Kidney epithelial cell (primary cell): ENCODE measurements around the gene UBAC2. TPM values are rescaled to one million over a fixed set of nuclear protein-coding genes. Genes with fewer than 3 reads are reported as not detected.
"Not testable (repeated sequence)": the region's sequence is repeated elsewhere in the genome, so short reads cannot be mapped to it uniquely, and the experiment has no call there.

Experiments used
- DNase-seq: peaks from one replicate; pipeline ENCODE4 v3.0.0-alpha.2; 2010; ENCODE audit warnings: low read depth
- H3K27me3 ChIP-seq: 2 replicates; pipeline ENCODE4 v1.6.0; 2011; ENCODE audit warnings: low read length; ENCODE audit not compliant: control insufficient read depth, insufficient read depth
- H3K36me3 ChIP-seq: 2 replicates; pipeline ENCODE4 v1.5.1; 2011; ENCODE audit warnings: low read length; ENCODE audit not compliant: control insufficient read depth, insufficient read depth
- H3K4me3 ChIP-seq: 2 replicates; pipeline ENCODE4 v1.5.1; 2011; ENCODE audit warnings: low read depth, mild to moderate bottlenecking, control low read depth, low read length
- total RNA-seq: library from RNA; depleted of rRNA; stranded (reverse); fragments of >200 nt; gene quantifications from 2 replicates; pipeline ENCODE4 v1.2.3, GENCODE V29; 2015
- TF ChIP-seq, protein P1 (sequence below): IDR thresholded peaks from 2 replicates; pipeline ENCODE4 v1.5.1; 2011; ENCODE audit warnings: mild to moderate bottlenecking, moderate library complexity, low read length, control low read depth, inconsistent platforms; ENCODE audit not compliant: insufficient read depth, poor library complexity, severe bottlenecking

UBAC2 gene
- total RNA-seq, 1 donor from 2014 or later = 83.6 TPM

DNA sequence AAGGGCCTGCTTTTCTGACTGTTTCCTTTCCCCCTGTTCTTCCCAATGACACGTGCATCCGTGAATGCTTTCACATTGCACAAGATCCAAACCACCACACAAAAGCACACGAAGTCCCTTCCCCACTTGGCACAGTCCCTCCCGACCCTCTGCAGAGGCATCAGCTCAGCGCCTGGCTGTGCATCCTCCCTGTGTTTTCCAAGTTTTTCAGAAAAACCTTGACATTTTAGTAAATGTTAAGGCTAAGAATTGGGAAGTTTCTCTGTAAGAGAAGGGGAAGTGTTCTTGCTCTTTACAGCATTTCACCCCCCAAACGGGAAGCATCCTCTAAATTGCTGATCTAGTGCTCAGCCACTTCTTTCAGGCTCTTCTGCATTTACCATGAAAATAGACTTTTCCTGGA is 206.1 kb downstream of the UBAC2 start:
- no peaks in the 10 kb centered on the region for H3K36me3 ChIP-seq
- DNase-seq = no peak
- TF ChIP-seq, protein P1, sequence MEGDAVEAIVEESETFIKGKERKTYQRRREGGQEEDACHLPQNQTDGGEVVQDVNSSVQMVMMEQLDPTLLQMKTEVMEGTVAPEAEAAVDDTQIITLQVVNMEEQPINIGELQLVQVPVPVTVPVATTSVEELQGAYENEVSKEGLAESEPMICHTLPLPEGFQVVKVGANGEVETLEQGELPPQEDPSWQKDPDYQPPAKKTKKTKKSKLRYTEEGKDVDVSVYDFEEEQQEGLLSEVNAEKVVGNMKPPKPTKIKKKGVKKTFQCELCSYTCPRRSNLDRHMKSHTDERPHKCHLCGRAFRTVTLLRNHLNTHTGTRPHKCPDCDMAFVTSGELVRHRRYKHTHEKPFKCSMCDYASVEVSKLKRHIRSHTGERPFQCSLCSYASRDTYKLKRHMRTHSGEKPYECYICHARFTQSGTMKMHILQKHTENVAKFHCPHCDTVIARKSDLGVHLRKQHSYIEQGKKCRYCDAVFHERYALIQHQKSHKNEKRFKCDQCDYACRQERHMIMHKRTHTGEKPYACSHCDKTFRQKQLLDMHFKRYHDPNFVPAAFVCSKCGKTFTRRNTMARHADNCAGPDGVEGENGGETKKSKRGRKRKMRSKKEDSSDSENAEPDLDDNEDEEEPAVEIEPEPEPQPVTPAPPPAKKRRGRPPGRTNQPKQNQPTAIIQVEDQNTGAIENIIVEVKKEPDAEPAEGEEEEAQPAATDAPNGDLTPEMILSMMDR = no peak
- H3K4me3 ChIP-seq = no peak overlapping the region
- H3K27me3 ChIP-seq = peaks cover 2% of the 10 kb centered on the region

DNA sequence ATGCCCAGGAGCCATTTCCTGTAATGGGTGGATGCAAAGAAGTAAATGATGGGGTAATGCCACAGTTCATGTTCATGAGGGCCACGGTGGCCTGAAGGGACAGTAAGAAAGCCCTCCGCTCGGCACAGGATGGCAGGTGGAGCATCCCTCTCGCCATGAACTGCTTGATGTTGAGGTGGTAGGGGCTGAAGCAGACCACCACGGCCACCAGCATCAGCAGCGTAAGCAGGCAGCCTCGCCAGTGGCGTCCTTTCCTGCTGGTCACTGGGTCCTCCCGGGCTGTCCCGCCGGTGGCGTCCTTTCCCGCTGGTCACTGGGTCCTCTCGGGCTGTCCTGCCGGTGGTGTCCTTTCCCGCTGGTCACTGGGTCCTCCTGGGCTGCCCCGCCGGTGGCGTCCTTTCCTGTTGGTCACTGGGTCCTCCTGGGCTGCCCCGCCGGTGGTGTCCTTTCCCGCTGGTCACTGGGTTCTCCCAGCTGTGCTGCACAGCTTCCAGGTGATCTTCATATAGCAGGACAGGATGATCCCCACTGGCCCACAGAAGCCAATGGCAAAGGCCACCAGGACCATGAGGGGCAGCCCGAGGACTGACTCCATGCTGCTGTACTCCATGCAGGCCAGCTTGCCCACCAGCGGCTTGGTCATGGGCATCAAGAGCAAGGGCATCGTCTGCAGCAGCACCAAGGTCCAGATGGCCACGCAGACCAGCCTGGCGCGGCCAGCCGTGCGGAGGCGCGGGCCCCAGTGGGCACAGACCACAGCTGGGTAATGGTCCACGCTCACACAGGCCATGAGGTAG is 207.4 kb downstream of the UBAC2 start:
- Histone ChIP-seq H3K4me3 (no peak overlapping the region), H3K27me3 (peaks cover 2% of the 10 kb centered on the region), H3K36me3 (no peaks in the 10 kb centered on the region)
- TF ChIP-seq, protein P1 = no peak
- no peak for DNase-seq

DNA sequence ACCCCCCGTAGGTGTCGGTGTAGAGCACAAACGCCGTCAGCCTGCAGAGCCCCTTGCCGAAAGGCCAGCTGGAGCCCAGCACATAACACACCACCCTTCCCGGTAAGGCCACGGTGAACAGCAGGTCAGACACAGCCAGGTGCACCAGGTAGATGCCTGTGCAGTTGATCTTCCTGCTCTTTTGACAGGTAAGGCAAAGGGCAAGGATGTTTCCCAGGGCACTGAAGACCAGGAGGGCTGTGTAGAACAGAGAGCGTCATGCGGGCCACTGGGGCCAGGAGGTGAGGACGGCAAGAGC is 208.0 kb downstream of the UBAC2 start:
- Histone ChIP-seq H3K27me3 (peaks cover 2% of the 10 kb centered on the region), H3K36me3 (no peaks in the 10 kb centered on the region), H3K4me3 (no peak overlapping the region)
- DNase-seq = no peak
- TF ChIP-seq, protein P1 = no peak

DNA sequence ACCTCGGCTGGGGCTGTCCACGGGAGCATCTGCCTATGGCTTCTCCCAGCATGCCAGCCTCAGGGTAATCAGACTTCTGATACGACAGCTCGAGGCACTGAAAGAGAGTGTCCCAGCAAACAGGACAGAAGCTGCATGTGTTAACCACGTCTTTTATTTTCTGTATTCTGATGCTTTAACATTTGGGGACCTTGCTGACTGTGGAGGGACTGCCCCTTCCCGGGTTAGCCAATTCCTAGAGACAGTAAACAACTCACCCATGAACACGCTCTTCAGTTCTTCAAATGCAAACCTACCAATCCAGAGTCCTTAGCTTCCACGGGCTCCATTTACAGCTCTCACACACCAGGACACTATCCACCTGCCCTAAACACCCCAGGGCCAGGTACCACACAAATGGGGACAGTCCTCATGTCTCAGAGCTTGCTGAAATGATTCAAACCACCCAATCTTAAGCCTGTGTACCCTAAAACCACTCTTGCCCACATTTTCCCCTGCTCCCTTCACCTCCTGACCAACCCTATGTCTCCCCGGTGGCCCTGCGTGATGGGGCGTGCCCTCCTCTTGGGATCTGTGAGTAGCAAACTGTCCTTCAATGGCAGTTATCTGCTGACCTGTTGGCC is 208.9 kb downstream of the UBAC2 start:
- not testable (repeated sequence) for DNase-seq, H3K27me3 ChIP-seq, H3K4me3 ChIP-seq, H3K36me3 ChIP-seq

DNA sequence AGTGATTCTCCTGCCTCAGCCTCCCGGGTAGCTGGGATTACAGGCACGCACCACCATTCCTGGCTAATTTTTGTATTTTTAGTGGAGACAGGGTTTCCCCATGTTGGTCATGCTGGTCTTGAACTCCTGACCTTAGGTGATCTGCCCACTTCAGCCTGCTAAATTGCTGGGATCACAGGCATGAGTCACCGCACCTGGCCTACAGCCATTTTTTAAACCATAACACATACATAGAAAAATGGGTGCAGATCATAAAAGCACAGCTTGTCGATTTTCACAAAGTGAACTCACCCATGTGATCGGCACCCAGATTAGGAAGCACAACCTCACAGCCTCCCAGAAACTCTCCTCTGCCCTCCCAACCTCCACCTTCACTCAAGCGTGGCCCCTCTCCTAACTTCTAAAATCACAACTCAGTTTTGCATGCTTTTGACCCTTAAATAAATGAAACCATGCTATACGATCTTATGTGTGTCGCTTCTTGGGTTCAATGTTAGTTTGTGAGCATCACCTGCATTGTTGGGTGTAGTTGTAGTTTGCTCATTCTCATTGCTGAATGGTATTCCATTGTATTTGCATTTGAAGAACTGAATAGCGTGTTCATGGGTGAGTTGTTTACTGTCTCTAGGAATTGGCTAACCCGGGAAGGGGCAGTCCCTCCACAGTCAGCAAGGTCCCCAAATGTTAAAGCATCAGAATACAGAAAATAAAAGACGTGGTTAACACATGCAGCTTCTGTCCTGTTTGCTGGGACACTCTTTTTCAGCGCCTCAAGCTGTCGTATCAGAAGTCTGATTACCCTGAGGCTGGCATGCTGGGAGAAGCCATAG is 210.2 kb downstream of the UBAC2 start:
- H3K4me3 ChIP-seq, DNase-seq, H3K27me3 ChIP-seq, H3K36me3 ChIP-seq: not testable (repeated sequence)

DNA sequence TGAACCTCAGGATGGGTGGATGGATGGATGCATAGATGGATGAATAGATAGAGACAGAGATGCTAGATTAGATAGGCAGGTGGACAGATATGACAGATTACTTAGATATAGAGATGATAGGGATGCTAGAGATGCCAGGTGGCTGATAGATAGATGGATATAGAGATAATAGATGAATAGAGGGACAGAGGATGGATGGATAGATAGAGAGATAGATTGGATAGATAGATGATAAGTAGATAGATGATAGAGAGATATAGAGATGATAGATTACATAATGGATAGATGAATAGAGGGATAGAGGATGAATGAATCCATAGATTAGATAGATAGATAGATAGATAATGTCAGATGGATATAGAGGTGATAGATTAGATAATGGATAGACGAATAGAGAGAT is 212.2 kb downstream of the UBAC2 start:
- Histone ChIP-seq H3K27me3 (peaks cover 22% of the 10 kb centered on the region), H3K36me3 (no peaks in the 10 kb centered on the region), H3K4me3 (no peak overlapping the region)
- DNase-seq = no peak
- TF ChIP-seq, protein P1 = no peak
